BE2C (cell line): ENCODE results near the gene MDC1.
"Not testable (repeated sequence)": the region's sequence is repeated elsewhere in the genome, so short reads cannot be mapped to it uniquely, and the experiment has no call there.

Experiments
- DNase-seq: peaks from one replicate; pipeline ENCODE4 v3.0.0-alpha.2; 2020
- H3K27me3 ChIP-seq: fragments of 250-450 bp; sonication (Bioruptor Pico); 2 replicates; pipeline ENCODE4 v1.5.1; 2020; ENCODE audit warnings: mild to moderate bottlenecking
- H3K36me3 ChIP-seq: fragments of 250-450 bp; sonication (Bioruptor Pico); 2 replicates; pipeline ENCODE4 v1.5.1; 2020; ENCODE audit warnings: mild to moderate bottlenecking
- H3K4me1 ChIP-seq: fragments of 250-450 bp; sonication (Bioruptor Pico); 2 replicates; pipeline ENCODE4 v1.5.1; 2020
- H3K4me3 ChIP-seq: 2 replicates; pipeline ENCODE4 v1.5.1; 2011; ENCODE audit warnings: low read depth, low read length
- H3K9me3 ChIP-seq: fragments of 250-450 bp; sonication (Bioruptor Pico); 2 replicates; pipeline ENCODE4 v1.5.1; 2020
- TF ChIP-seq, protein P1 (sequence below): IDR thresholded peaks from 2 replicates; pipeline ENCODE4 v1.5.1; 2012; ENCODE audit warnings: mild to moderate bottlenecking, low read depth, low read length

MDC1 gene

DNA sequence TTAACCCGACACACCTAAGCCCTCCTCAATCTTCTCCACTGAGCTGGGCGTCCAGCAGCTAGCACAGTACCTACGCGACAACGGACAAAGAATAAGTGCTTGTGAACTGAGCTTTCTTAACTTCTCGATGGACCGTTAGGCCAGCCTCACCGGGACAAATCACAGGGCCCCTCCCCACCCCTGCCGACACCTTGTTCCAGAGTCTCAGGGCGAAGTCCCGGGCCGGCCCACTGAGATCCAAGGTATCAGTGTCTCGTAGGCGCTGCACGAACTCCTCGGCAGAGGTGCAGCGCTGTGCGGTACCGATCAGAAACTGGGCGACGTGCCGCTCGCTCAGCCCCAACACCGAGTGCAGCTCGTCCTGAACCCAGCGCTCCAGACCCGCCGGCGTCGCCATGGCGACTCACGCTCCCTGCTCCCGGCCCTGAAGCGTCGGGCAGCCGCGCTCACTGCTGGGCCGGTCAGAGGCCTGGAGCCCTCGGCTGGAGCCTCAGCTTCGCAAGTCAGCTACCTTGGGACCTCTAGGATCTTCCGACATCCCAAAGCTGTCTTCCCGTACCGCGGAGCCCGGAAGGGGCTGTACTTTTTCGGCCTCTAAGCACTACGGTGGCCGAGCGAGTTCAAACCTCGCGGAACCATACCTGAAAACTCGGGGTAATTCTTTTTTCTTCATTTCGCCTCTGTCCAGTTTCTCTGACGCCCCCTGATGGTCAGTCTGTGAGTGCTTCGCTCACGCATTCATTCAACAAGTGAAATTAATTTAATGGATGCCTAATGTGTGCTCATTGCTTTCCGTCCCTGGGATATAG lies 44.4 kb downstream of the MDC1 start, which contains the start of gene DHX16:
Gene DHX16, minus strand, starts transcription at position 562 of the 809 bp plus-strand sequence. Its CDS starts 165 bp downstream, at position 397.
- Histone ChIP-seq H3K4me1 (no peaks in the 10 kb centered on the region), H3K9me3 (no peaks in the 10 kb centered on the region), H3K36me3 (peaks cover 31% of the 10 kb centered on the region), H3K4me3 (peak within 1 kb of the TSS; percentile 94), H3K27me3 (no peaks in the 10 kb centered on the region)
- TF ChIP-seq, protein P1, sequence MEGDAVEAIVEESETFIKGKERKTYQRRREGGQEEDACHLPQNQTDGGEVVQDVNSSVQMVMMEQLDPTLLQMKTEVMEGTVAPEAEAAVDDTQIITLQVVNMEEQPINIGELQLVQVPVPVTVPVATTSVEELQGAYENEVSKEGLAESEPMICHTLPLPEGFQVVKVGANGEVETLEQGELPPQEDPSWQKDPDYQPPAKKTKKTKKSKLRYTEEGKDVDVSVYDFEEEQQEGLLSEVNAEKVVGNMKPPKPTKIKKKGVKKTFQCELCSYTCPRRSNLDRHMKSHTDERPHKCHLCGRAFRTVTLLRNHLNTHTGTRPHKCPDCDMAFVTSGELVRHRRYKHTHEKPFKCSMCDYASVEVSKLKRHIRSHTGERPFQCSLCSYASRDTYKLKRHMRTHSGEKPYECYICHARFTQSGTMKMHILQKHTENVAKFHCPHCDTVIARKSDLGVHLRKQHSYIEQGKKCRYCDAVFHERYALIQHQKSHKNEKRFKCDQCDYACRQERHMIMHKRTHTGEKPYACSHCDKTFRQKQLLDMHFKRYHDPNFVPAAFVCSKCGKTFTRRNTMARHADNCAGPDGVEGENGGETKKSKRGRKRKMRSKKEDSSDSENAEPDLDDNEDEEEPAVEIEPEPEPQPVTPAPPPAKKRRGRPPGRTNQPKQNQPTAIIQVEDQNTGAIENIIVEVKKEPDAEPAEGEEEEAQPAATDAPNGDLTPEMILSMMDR: peak; percentile 96
- DNase-seq: peak; percentile 95

DNA sequence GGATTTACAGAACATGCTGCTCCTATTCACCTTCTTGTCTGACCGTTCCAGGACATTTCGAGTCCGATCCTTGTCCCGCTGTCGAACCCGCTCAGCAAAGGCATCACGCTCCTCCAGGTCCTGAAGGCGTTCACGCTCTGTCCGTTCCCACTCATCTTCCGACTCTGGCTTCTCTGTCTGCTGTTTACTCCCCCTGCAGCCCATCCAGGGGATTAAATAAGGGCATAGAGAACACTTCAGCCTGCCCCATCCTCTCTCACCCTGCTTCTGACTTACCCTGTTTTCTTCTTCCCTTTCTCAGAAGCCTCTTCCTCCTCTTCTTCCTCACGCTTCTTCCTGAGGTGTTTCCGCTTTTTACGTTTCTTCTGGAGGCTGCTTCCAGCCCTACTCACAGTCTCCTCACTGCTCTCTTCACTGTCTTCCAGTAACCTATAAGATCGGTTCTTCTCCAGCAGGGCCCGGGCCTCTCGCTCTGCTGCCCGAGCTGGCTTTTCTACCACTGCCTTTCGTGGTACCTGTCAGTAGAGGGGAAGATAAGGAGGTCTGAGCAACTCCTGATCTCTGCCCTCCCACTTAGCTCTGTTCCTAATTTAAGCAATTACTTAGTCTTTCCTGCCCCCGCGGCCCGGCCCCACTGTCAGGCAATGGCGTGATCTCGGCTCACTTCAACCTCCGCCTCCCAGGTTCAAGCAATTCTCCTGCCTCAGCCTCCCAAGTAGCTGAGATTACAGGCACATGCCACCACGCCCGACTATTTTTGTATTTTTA lies 46.1 kb downstream of the MDC1 start:
- peak; percentile 40 for DNase-seq
- Histone ChIP-seq H3K4me3 (no peak overlapping the region), H3K4me1 (no peaks in the 10 kb centered on the region), H3K27me3 (no peaks in the 10 kb centered on the region), H3K36me3 (peaks cover 19% of the 10 kb centered on the region), H3K9me3 (no peaks in the 10 kb centered on the region)
- TF ChIP-seq, protein P1: peak; percentile 43

DNA sequence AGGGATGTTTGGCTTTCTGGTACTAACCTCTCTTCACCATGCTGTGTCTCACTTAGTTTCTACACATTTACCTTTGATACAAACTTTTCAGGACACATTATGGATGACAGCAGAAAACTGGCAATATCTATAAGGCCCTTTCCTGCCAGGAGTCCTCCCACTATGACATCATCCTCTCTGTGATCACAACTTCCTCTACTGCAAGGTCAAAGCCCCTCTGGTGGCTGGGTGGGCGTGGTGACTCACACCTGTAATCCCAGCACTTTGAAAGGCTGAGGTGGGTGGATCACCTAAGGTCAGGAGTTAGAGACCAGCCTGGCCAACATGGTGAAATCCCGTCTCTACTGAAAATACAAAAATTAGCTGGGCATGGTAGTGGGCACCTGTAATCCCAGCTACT lies 50.8 kb downstream of the MDC1 start:
- H3K36me3 ChIP-seq: peaks cover 48% of the 10 kb centered on the region
- not testable (repeated sequence) for H3K27me3 ChIP-seq

DNA sequence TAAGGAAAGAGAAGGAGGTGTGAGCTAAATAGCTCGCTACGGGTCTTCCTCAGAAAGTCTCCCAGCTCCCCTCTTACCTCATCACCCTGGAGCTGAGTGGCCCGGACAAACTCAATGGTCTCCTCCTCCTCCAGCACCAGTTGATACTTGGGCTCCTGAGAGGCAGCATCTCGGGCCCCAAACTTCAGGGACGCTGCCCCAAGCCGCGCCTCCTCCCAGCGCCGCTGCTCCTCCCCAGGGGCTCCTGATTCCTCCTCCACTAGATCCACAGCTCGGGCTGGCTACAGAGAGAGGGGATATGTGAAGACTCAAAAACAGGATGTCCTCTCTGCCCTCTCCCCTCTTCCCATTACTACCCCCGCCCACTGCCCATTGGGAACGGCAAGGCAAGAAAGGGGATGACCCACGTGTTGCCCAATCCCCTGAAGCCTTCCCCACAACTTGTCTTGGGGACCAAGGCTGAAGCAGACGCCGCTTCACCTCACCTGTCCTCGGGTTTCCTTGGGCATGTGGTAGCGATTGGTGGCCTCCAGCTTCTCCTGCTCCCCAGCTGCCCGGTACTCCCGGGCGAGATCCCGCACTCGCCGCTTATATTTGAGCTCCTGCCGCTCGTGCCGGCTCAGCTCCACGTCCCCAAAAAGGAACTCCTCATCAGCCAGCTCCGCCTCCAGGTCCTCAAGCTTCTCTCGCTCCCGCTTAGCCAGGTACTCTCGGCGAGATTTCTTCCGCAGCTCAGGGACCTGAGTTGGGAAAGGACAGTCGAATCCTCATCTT lies 51.9 kb downstream of the MDC1 start:
- Histone ChIP-seq H3K36me3 (peaks cover 48% of the 10 kb centered on the region), H3K27me3 (no peaks in the 10 kb centered on the region), H3K4me3 (no peak overlapping the region), H3K9me3 (no peaks in the 10 kb centered on the region), H3K4me1 (no peaks in the 10 kb centered on the region)
- no peak for DNase-seq
- TF ChIP-seq, protein P1: no peak

More for the DNA sequence above, 50.8 kb downstream of the MDC1 start:
- not testable (repeated sequence) for H3K4me1 ChIP-seq, H3K4me3 ChIP-seq, DNase-seq, H3K9me3 ChIP-seq

DNA sequence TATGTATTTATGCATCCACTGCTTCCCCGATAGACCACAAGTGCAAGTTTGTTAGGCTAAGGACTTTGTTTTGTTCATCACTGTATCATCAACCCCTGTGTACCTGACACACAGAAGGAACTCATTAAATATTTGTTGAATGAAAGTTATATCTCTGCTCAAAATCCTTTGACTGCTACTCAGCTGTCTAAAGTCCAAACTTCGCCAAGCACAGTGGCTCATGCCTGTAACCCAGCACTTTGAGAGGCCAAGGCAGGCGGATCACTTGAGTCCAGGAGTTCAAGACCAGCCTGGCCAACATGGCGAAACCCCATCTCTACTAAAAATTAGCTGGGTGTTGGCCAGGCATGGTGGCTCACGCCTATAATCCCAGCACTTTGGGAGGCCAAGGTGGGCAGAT lies 59.2 kb downstream of the MDC1 start:
- not testable (repeated sequence) for DNase-seq, H3K4me1 ChIP-seq, H3K9me3 ChIP-seq, H3K27me3 ChIP-seq, H3K4me3 ChIP-seq
- H3K36me3 ChIP-seq: peaks cover 79% of the 10 kb centered on the region

DNA sequence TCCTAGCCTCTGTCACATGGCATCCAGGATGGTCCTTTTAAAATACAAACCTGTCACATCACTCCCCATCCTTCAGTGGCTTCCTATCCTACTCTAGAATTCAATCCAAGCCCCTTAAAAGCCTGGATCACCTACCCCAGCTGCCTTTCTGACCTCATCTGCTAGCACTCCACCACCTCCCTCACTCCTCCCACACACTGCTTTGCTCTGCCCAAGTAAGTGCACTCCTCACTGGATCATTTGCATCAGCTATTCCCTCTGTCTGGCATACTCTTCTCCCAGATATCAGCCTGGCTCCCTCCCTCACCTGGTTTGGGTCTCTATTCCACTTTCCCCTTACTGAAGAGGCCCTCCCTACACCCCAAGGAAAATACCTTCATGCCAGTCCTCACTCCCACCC lies 59.6 kb downstream of the MDC1 start:
- H3K9me3 ChIP-seq: no peaks in the 10 kb centered on the region
- H3K36me3 ChIP-seq: peaks cover 79% of the 10 kb centered on the region
- H3K4me1 ChIP-seq: no peaks in the 10 kb centered on the region
- TF ChIP-seq, protein P1: no peak
- H3K4me3 ChIP-seq: no peak overlapping the region
- no peak for DNase-seq
- H3K27me3 ChIP-seq: no peaks in the 10 kb centered on the region
